G401 (cell line): ENCODE data around the gene KCND2. TPM values are rescaled to one million over a fixed set of nuclear protein-coding genes. Genes with fewer than 3 reads are reported as not detected.
A peak's percentile ranks its signal among the peaks of the same experiment; 100 is the strongest.

Experiments used
- DNase-seq: peaks from one replicate; pipeline ENCODE4 v3.0.0-alpha.2; 2015; ENCODE audit warnings: low spot score
- in situ Hi-C: cut with HindIII; loops from 2 replicates; pipeline ENCODE4 v1.10.0; 2016; ENCODE audit warnings: low sequenced_read_pairs, mixed read lengths
- total RNA-seq: library from RNA; depleted of rRNA; stranded (reverse); fragments of >200 nt; shearing (Covaris generic); gene quantifications from 2 replicates; pipeline ENCODE4 v1.2.3, GENCODE V29; 2014

Gene KCND2
- total RNA-seq, 1 experiment from 2014 or later, result not detected

- in situ Hi-C loops, result no loop called here
- no peak for DNase-seq
These were observed 191.1 kb downstream of the KCND2 start for GRCh38 chr7:120464104-120464503.

GRCh38 chr7:120467676-120468075 lies 194.7 kb downstream of the KCND2 start:
- in situ Hi-C loops, result no loop called here
- peak; percentile 57 for DNase-seq

GRCh38 chr7:120468611-120469010 lies 195.6 kb downstream of the KCND2 start:
- in situ Hi-C loops, result no loop called here

GRCh38 chr7:120472892-120473291 lies 199.9 kb downstream of the KCND2 start:
- in situ Hi-C loops, result no loop called here
- no peak for DNase-seq

More at GRCh38 chr7:120468611-120469010, 195.6 kb downstream of the KCND2 start:
- DNase-seq, result no peak

- in situ Hi-C loops, result no loop called here
These were observed 200.4 kb downstream of the KCND2 start for GRCh38 chr7:120473352-120473751.

GRCh38 chr7:120475994-120476393 lies 203.0 kb downstream of the KCND2 start:
- no peak for DNase-seq
- in situ Hi-C loops, result no loop called here

More at GRCh38 chr7:120473352-120473751, 200.4 kb downstream of the KCND2 start:
- DNase-seq, result no peak

- in situ Hi-C loops, result no loop called here
- DNase-seq, result no peak
These were observed 207.5 kb downstream of the KCND2 start for GRCh38 chr7:120480472-120480871.

- no peak for DNase-seq
- in situ Hi-C loops, result no loop called here
These were observed 208.0 kb downstream of the KCND2 start for GRCh38 chr7:120480930-120481329.

GRCh38 chr7:120486164-120486563 lies 213.2 kb downstream of the KCND2 start:
- no peak for DNase-seq
- in situ Hi-C loops, result no loop called here

- in situ Hi-C loops, result no loop called here
- no peak for DNase-seq
These were observed 229.2 kb downstream of the KCND2 start for GRCh38 chr7:120502132-120502531.

GRCh38 chr7:120502825-120503224 lies 229.8 kb downstream of the KCND2 start:
- in situ Hi-C loops, result no loop called here

GRCh38 chr7:120504386-120504785 lies 231.4 kb downstream of the KCND2 start:
- in situ Hi-C loops, result no loop called here

More at GRCh38 chr7:120502825-120503224, 229.8 kb downstream of the KCND2 start:
- DNase-seq, result no peak

GRCh38 chr7:120505770-120506169 lies 232.8 kb downstream of the KCND2 start:
- DNase-seq, result no peak
- in situ Hi-C loops, result no loop called here

More at GRCh38 chr7:120504386-120504785, 231.4 kb downstream of the KCND2 start:
- DNase-seq, result no peak

GRCh38 chr7:120512701-120513100 lies 239.7 kb downstream of the KCND2 start:
- in situ Hi-C loops, result no loop called here
- DNase-seq, result no peak

GRCh38 chr7:120519224-120519623 lies 246.2 kb downstream of the KCND2 start:
- in situ Hi-C loops, result no loop called here
- DNase-seq, result no peak

- in situ Hi-C loops, result no loop called here
- DNase-seq, result no peak
These were observed 249.1 kb downstream of the KCND2 start for GRCh38 chr7:120521761-120522737.

GRCh38 chr7:120523985-120524384 lies 251.0 kb downstream of the KCND2 start:
- in situ Hi-C loops, result no loop called here
- no peak for DNase-seq

GRCh38 chr7:120526902-120527509 lies 254.0 kb downstream of the KCND2 start:
- in situ Hi-C loops, result no loop called here
- no peak for DNase-seq

GRCh38 chr7:120529736-120530135 lies 256.8 kb downstream of the KCND2 start:
- DNase-seq, result no peak
- in situ Hi-C loops, result no loop called here

- no peak for DNase-seq
- in situ Hi-C loops, result no loop called here
These were observed 265.4 kb downstream of the KCND2 start for GRCh38 chr7:120538335-120538734.
